ENCODE data around the gene STMP1.

DNA sequence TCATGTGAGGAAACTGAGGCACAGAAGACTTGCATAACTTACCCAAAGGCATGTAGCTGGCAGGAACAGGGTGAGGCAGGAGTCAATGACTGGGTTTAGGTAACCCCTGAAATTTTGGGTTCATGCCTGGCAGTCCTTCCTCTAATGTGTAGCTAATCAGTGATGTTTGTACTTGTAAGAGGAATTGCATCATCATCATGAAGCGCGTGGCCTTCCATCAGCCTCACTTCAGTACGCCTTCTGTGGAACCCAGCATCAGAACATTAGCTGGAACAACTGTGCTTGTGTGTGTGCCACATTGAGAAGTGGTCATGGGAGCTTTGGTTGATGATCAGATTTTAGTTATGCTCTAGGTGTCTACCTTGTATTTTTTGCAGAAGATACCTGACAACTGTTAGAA, 18.2 kb upstream of the STMP1 start:
- TF ChIP-seq CTCF (IDR thresholded peaks at IDR 0.05): no peak
- TF ChIP-seq POLR2A (IDR thresholded peaks at IDR 0.05): no peak
- no peak for TF ChIP-seq POLR2AphosphoS5 (IDR thresholded peaks at IDR 0.05)

Data from sigmoid colon (tissue), 4 donors.